HEK293T (cell line): ENCODE data around the gene FAM9C.
"Not testable (repeated sequence)": the region's sequence is repeated elsewhere in the genome, so short reads cannot be mapped to it uniquely, and the experiment has no call there.

ENCODE experiments used
- CTCF ChIA-PET: fragments of 350-600 bp; formaldehyde crosslinking; extraction: SDS; loops from one replicate; lab custom pipeline; 2021; ENCODE audit warnings: antibody characterized with exemption, inconsistent platforms; lab: Yijun Ruan, JAX
- POLR2A ChIA-PET: fragments of 350-600 bp; formaldehyde crosslinking; extraction: SDS; loops from one replicate; lab custom pipeline; 2020; ENCODE audit warnings: antibody characterized with exemption, inconsistent platforms; lab: Yijun Ruan, JAX
- DNase-seq: peaks from one replicate; pipeline ENCODE4 v3.0.0; 2012; ENCODE audit warnings: mixed read lengths; ENCODE audit errors: extremely low spot score
- ARNT ChIP-seq: fragments of 450-650 bp; IDR thresholded peaks from 2 replicates; pipeline ENCODE4 v1.6.1; 2017; ENCODE audit warnings: mild to moderate bottlenecking
- BHLHE40 ChIP-seq: fragments of 450-650 bp; IDR thresholded peaks from 2 replicates; pipeline ENCODE4 v1.6.1; 2016; ENCODE audit warnings: mild to moderate bottlenecking, moderate library complexity, borderline replicate concordance
- CTBP1 ChIP-seq: fragments of 450-650 bp; IDR thresholded peaks from 2 replicates; pipeline ENCODE4 v1.6.1; 2016; ENCODE audit warnings: borderline replicate concordance
- ELF4 ChIP-seq: fragments of 450-650 bp; IDR thresholded peaks from 2 replicates; pipeline ENCODE4 v1.6.1; 2017; ENCODE audit warnings: antibody characterized with exemption
- FOXA1 ChIP-seq: fragments of 450-650 bp; IDR thresholded peaks from 2 replicates; pipeline ENCODE4 v1.6.1; 2016; ENCODE audit warnings: mild to moderate bottlenecking
- FOXK2 ChIP-seq: fragments of 450-650 bp; IDR thresholded peaks from 2 replicates; pipeline ENCODE4 v1.6.1; 2016; ENCODE audit warnings: mild to moderate bottlenecking
- FOXM1 ChIP-seq: fragments of 450-650 bp; IDR thresholded peaks from 2 replicates; pipeline ENCODE4 v1.6.1; 2017; ENCODE audit warnings: mild to moderate bottlenecking, borderline replicate concordance
- HDGF ChIP-seq: fragments of 450-650 bp; IDR thresholded peaks from 2 replicates; pipeline ENCODE4 v1.6.1; 2017; ENCODE audit warnings: antibody characterized with exemption, borderline replicate concordance
- L3MBTL2 ChIP-seq: fragments of 450-650 bp; conservative IDR thresholded peaks from 2 replicates; pipeline ENCODE4 v1.6.1; 2016; ENCODE audit warnings: mild to moderate bottlenecking
- LEF1 ChIP-seq: fragments of 450-650 bp; IDR thresholded peaks from 2 replicates; pipeline ENCODE4 v1.6.1; 2017; ENCODE audit warnings: mild to moderate bottlenecking, borderline replicate concordance
- NFRKB ChIP-seq: fragments of 450-650 bp; IDR thresholded peaks from 2 replicates; pipeline ENCODE4 v1.6.1; 2016; ENCODE audit warnings: mild to moderate bottlenecking, moderate library complexity
- PKNOX1 ChIP-seq: fragments of 450-650 bp; IDR thresholded peaks from 2 replicates; pipeline ENCODE4 v1.6.1; 2016
- SP1 ChIP-seq: fragments of 450-650 bp; IDR thresholded peaks from 2 replicates; pipeline ENCODE4 v1.6.1; 2017
- SUZ12 ChIP-seq: fragments of 450-650 bp; IDR thresholded peaks from 2 replicates; pipeline ENCODE4 v1.6.1; 2016; ENCODE audit warnings: mild to moderate bottlenecking
- TARDBP ChIP-seq: fragments of 450-650 bp; IDR thresholded peaks from 2 replicates; pipeline ENCODE4 v1.6.1; 2016
- ZNF384 ChIP-seq: fragments of 450-650 bp; IDR thresholded peaks from 2 replicates; pipeline ENCODE4 v1.6.1; 2016

FAM9C gene

GRCh38 chrX:13066391-13066790 lies 22.0 kb upstream of the FAM9C start:
- ChIA-PET POLR2A (no interaction called here), CTCF (no interaction called here)
- no peak for DNase-seq
- TF ChIP-seq FOXA1, result no peak
- TF ChIP-seq FOXM1, result no peak
- no peak for TF ChIP-seq ZNF384
- TF ChIP-seq ARNT, result no peak
- no peak for TF ChIP-seq SUZ12
- TF ChIP-seq SP1, result no peak
- no peak for TF ChIP-seq FOXK2
- no peak for TF ChIP-seq LEF1
- TF ChIP-seq L3MBTL2, result no peak

GRCh38 chrX:13064599-13065143 lies 20.3 kb upstream of the FAM9C start:
- TF ChIP-seq FOXA1 (no peak), PKNOX1 (no peak), FOXM1 (no peak)
- CTCF ChIA-PET, result no interaction called here
- POLR2A ChIA-PET, result no interaction called here
- DNase-seq, result no peak

- CTCF ChIA-PET, POLR2A ChIA-PET, DNase-seq: not testable (repeated sequence)
These were observed 18.7 kb upstream of the FAM9C start for GRCh38 chrX:13063124-13063523.

- DNase-seq, CTCF ChIA-PET, POLR2A ChIA-PET: not testable (repeated sequence)
These were observed 17.9 kb upstream of the FAM9C start for GRCh38 chrX:13062331-13062730.

GRCh38 chrX:13061215-13061708 lies 16.8 kb upstream of the FAM9C start:
- DNase-seq, CTCF ChIA-PET, POLR2A ChIA-PET: not testable (repeated sequence)

GRCh38 chrX:13059637-13060499 lies 15.4 kb upstream of the FAM9C start:
- DNase-seq, result no peak
- ChIA-PET POLR2A (no interaction called here), CTCF (no interaction called here)
- TF ChIP-seq NFRKB (no peak), SUZ12 (no peak), ARNT (no peak), TARDBP (no peak), CTBP1 (no peak), FOXM1 (no peak), HDGF (no peak), L3MBTL2 (no peak), PKNOX1 (no peak), FOXK2 (no peak), SP1 (no peak), ZNF384 (no peak), LEF1 (no peak), BHLHE40 (no peak), FOXA1 (no peak), ELF4 (no peak)

GRCh38 chrX:13055486-13055885 lies 11.1 kb upstream of the FAM9C start:
- no peak for TF ChIP-seq TARDBP
- no peak for TF ChIP-seq SP1
- TF ChIP-seq ARNT, result no peak
- TF ChIP-seq CTBP1, result no peak
- TF ChIP-seq FOXK2, result no peak
- no peak for TF ChIP-seq NFRKB
- TF ChIP-seq FOXM1, result no peak
- no peak for TF ChIP-seq HDGF
- no peak for TF ChIP-seq BHLHE40
- TF ChIP-seq SUZ12, result no peak
- POLR2A ChIA-PET, result no interaction called here
- DNase-seq, result no peak
- CTCF ChIA-PET, result no interaction called here

- ChIA-PET POLR2A (no interaction called here), CTCF (no interaction called here)
- TF ChIP-seq NFRKB (no peak), HDGF (no peak), SUZ12 (no peak), SP1 (no peak), PKNOX1 (no peak), FOXA1 (no peak), LEF1 (no peak), ZNF384 (no peak), CTBP1 (no peak), BHLHE40 (no peak), FOXK2 (no peak), ELF4 (no peak), TARDBP (no peak), ARNT (no peak), L3MBTL2 (no peak), FOXM1 (no peak)
- DNase-seq, result no peak
These were observed 8.8 kb upstream of the FAM9C start for GRCh38 chrX:13053171-13053570.
